Measurements from ENCODE around the gene ATRN. TPM values are rescaled to one million over a fixed set of nuclear protein-coding genes. Genes with fewer than 3 reads are reported as not detected.

The ATRN gene
- total and polyA plus RNA-seq, 2 of the 8 experiments (the other 6 are each of a cell fraction or from before 2014, with no cell fraction given), result 12.0 to 17.4 TPM

DNA sequence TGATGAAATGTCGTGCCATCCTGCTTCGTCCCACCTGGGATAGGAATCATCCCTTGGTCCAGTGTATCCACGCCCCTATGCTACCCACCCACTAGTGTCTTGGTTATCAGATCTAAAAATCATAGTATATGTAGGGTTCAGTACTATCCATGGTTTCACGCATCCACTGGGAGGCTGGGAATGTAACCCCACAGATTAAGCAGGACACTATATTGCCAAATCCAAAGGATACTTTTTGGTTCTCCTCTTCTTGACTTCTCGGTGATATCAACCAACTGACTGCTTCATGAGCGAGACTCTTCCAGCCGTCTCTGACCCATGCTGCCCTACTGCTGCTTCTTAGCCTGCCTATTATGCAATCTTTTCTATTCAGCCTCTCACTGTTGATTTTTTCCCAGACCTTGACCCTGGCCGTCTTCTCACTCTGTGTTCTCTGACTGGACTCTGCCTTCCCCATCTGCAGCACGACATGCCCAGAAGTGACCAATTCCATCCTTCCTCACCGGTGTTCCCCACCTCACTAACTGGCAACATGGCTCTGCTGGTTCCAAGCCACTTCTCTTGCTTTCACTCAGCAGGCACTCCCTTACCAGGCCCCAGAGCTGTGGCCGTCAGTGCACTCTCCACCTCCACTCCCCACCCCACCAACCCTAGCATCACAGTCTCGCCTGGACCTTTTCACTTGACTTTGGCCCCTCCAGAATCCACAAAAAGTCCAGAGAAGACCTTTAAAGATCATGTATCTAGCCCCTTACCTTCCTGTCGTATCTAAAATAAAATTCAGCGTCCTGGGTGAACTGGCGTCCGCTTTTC, 157.9 kb downstream of the ATRN start (continued):
- TF ChIP-seq EGR1 (IDR thresholded peaks at IDR 0.05; ENCODE audit: borderline replicate concordance, low read depth, low read length) (no peak), NANOG (IDR thresholded peaks at IDR 0.05; ENCODE audit: insufficient read depth, low read depth, low read length, poor library complexity, severe bottlenecking) (no peak), EP300 (IDR thresholded peaks at IDR 0.05; ENCODE audit: borderline replicate concordance in 1 of 2, low read depth in 2 of 2, low read length in 2 of 2) (no peak), RFX5 (IDR thresholded peaks at IDR 0.05; ENCODE audit: borderline replicate concordance, low read depth, low read length) (no peak), CHD1 (IDR thresholded peaks at IDR 0.05; ENCODE audit: low read depth, low read length) (no peak), KDM4A (IDR thresholded peaks at IDR 0.05; ENCODE audit: low read depth, low read length, severe bottlenecking) (no peak)
- TF ChIP-seq, protein P1, sequence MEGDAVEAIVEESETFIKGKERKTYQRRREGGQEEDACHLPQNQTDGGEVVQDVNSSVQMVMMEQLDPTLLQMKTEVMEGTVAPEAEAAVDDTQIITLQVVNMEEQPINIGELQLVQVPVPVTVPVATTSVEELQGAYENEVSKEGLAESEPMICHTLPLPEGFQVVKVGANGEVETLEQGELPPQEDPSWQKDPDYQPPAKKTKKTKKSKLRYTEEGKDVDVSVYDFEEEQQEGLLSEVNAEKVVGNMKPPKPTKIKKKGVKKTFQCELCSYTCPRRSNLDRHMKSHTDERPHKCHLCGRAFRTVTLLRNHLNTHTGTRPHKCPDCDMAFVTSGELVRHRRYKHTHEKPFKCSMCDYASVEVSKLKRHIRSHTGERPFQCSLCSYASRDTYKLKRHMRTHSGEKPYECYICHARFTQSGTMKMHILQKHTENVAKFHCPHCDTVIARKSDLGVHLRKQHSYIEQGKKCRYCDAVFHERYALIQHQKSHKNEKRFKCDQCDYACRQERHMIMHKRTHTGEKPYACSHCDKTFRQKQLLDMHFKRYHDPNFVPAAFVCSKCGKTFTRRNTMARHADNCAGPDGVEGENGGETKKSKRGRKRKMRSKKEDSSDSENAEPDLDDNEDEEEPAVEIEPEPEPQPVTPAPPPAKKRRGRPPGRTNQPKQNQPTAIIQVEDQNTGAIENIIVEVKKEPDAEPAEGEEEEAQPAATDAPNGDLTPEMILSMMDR (IDR thresholded peaks at IDR 0.05; ENCODE audit: control extremely low read depth in 1 of 3, insufficient read depth in 1 of 3, low read depth in 1 of 3, low read length in 3 of 3), result no peak

Data from H1 (cell line).